Kidney (tissue), 14 donors: Measurements from ENCODE around the gene DTNBP1. TPM values are rescaled to one million over a fixed set of nuclear protein-coding genes. Genes with fewer than 3 reads are reported as not detected.
A peak's percentile ranks its signal among the peaks of the same experiment; 100 is the strongest.

Experiments
- DNase-seq, 5 donors: peaks; one replicate each; pipeline ENCODE4 v3.0.0-alpha.2; 2013 to 2020
- FAIRE-seq: peaks from 2 replicates; lab custom pipeline; 2012; peaks lifted over from hg19 to GRCh38; lab: Jason Lieb, UNC
- H3K27ac ChIP-seq, 2 donors: one replicate each; pipeline ENCODE4 v1.7.0; 2013; ENCODE audit warnings: low read depth in 2 of 2, low read length in 2 of 2, inconsistent platforms in 1 of 2
- H3K27me3 ChIP-seq: one replicate; pipeline ENCODE4 v1.7.1; 2013; ENCODE audit warnings: low read length, inconsistent platforms; ENCODE audit not compliant: control insufficient read depth, insufficient read depth
- H3K36me3 ChIP-seq, 3 donors: one replicate each; pipeline versions ENCODE4 v1.7.0 to v1.7.1; 2013; ENCODE audit warnings: low read length in 3 of 3, control low read depth in 1 of 3, inconsistent platforms in 1 of 3; ENCODE audit not compliant: insufficient read depth in 3 of 3, control insufficient read depth in 2 of 3
- H3K4me1 ChIP-seq, 3 donors: one replicate each; pipeline versions ENCODE4 v1.7.0 to v1.7.1; 2013; ENCODE audit warnings: low read length in 3 of 3, inconsistent platforms in 1 of 3, low read depth in 1 of 3; ENCODE audit not compliant: control insufficient read depth in 2 of 3, insufficient read depth in 2 of 3
- H3K4me3 ChIP-seq, 3 donors: one replicate each; pipeline versions ENCODE4 v1.7.0 to v1.8.1; 2013; ENCODE audit warnings: low read length in 3 of 3, control low read depth in 1 of 3, inconsistent platforms in 1 of 3
- H3K9ac ChIP-seq, 3 donors: one replicate each; pipeline versions ENCODE4 v1.7.0 to v1.7.1; 2013; ENCODE audit warnings: low read length in 3 of 3, control low read depth in 1 of 3, inconsistent platforms in 1 of 3
- H3K9me3 ChIP-seq, 3 donors: one replicate each; pipeline versions ENCODE4 v1.7.0 to v1.7.1; 2013; ENCODE audit warnings: low read length in 3 of 3, control low read depth in 1 of 3, inconsistent platforms in 1 of 3; ENCODE audit not compliant: control insufficient read depth in 2 of 3, insufficient read depth in 1 of 3
- CTCF ChIP-seq: IDR thresholded peaks from 3 replicates; pipeline ENCODE4 v1.5.1; 2012; ENCODE audit warnings: mild to moderate bottlenecking, moderate library complexity, borderline replicate concordance; ENCODE audit not compliant: insufficient read depth; ENCODE audit errors: extremely low read depth
- intact Hi-C: fragments of 100-400 bp; cut with DNase I; formaldehyde crosslinking; loops from one replicate; pipeline ENCODE4 v1.11.1; 2022
- polyA plus RNA-seq: library from polyadenylated mRNA; stranded (reverse); fragments of 350-450 nt; fragmentation: Illumina TruSeq; extraction: RNeasy Lipid Tissue Mini Kit (QIAGEN cat#74804); gene quantifications from one replicate; pipeline ENCODE4 v1.2.3, GENCODE V29; 2014; ENCODE audit warnings: low read depth, low replicate concordance; ENCODE audit not compliant: insufficient read depth
- total RNA-seq: library from RNA; stranded (reverse); fragmentation: NEBNext Ultra II Directional; extraction: Animal tissue kit (Norgen Biotek cat#: 25700); gene quantifications from one replicate; pipeline ENCODE4 v1.2.1, GENCODE V29; 2021
- donor health status: control.
- donor health status: control.
- donor health status: control.
- donor health status: control.
- donor health status: control.
- donor health status: DM: yes; HTN: yes; CAD: no.
- donor health status: Normal renal cell carcinoma (clear cell type).

The DTNBP1 gene
- total and polyA plus RNA-seq, 2 donors from 2014 or later: 25.2 to 36.2 TPM

GRCh38 chr6:15484821-15485220 lies 178.0 kb downstream of the DTNBP1 start:
- Histone ChIP-seq H3K27me3 (no peaks in the 10 kb centered on the region), H3K4me1 (peaks cover 2 to 9% (median 8%) of the 10 kb centered on the region in 3 donors), H3K4me3 (no peak overlapping the region), H3K36me3 (peaks cover 2 to 11% (median 10%) of the 10 kb centered on the region in 3 donors), H3K9me3 (no peaks in the 10 kb centered on the region), H3K9ac (no peak overlapping the region), H3K27ac (no peak overlapping the region)
- intact Hi-C loops: no loop called here
- DNase-seq (no peak), FAIRE-seq (no peak)
- no peak for TF ChIP-seq CTCF

- H3K4me1 ChIP-seq: peaks cover 2 to 9% (median 8%) of the 10 kb centered on the region in 3 donors
- no peaks in the 10 kb centered on the region for H3K27me3 ChIP-seq
- no peak overlapping the region for H3K4me3 ChIP-seq
- FAIRE-seq (no peak), DNase-seq (peak in 4 of 5 donors; percentile 60 to 87 (median 76))
- no peak overlapping the region for H3K27ac ChIP-seq
- peaks cover 2 to 11% (median 9%) of the 10 kb centered on the region in 3 donors for H3K36me3 ChIP-seq
- no peak for TF ChIP-seq CTCF
- H3K9me3 ChIP-seq: no peaks in the 10 kb centered on the region
- H3K9ac ChIP-seq: no peak overlapping the region
- intact Hi-C loops: no loop called here
Observed at GRCh38 chr6:15484140-15484539, 178.7 kb downstream of the DTNBP1 start.

GRCh38 chr6:15483060-15483459 lies 179.8 kb downstream of the DTNBP1 start:
- H3K4me3 ChIP-seq: no peak overlapping the region
- H3K27me3 ChIP-seq: no peaks in the 10 kb centered on the region
- no peak overlapping the region for H3K27ac ChIP-seq
- TF ChIP-seq CTCF: no peak
- no peak for DNase-seq
- H3K9me3 ChIP-seq: no peaks in the 10 kb centered on the region
- H3K9ac ChIP-seq: no peak overlapping the region
- intact Hi-C loops: no loop called here
- FAIRE-seq: no peak
- peaks cover 0 to 3% (median 2%) of the 10 kb centered on the region in 3 donors for H3K36me3 ChIP-seq
- H3K4me1 ChIP-seq: peaks cover 2 to 9% (median 8%) of the 10 kb centered on the region in 3 donors
